ENCODE data around the gene CHRNE. TPM values are rescaled to one million over a fixed set of nuclear protein-coding genes. Genes with fewer than 3 reads are reported as not detected.

The CHRNE gene
- total and polyA plus RNA-seq, 8 donors: 0.56 to 4.9 (median 0.92) TPM

DNA sequence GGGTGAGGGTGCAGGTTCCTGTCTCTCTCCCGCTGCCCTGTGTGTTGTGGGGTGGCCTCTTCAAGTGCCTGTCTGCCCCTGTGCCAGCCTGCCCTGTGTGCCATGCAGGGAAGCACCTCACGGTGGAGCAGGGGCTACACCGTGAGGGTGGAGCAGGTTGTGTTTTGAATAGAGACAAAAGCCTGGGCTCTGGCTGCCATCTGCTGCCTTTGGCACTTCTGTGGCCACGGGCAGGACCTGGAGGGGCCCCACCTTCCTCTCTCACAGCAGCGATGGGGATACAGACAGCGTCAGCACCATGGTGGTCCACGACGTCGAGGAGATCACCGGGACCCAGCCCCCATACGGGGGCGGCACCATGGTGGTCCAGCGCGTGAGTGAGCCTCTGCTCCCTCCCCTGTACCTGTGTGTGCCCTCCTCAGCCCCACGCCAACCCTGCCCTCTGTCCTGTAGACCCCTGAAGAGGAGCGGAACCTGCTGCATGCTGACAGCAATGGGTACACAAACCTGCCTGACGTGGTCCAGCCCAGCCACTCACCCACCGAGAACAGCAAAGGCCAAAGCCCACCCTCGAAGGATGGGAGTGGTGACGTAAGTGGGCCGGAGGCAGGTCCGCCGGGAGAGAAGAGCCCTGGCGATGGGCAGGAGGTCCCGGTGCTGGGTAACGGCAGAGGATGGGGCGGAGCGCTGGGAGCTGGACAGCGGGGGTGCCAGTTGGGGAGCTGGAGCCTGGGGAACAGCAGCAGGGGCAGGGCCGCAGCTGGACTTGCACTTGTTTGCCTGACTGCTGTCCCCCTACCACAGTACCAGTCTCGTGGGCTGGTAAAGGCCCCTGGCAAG lies 9.0 kb downstream of the CHRNE start:
- Histone ChIP-seq H3K4me3 (no peak overlapping the region), H3K27ac (no peak overlapping the region), H3K9me3 (no peaks in the 10 kb centered on the region), H3K27me3 (peaks cover 0 to under 1% of the 10 kb centered on the region in 2 donors), H3K4me1 (peaks cover 0 to 5% of the 10 kb centered on the region in 2 donors), H3K36me3 (peaks cover 0 to 87% of the 10 kb centered on the region in 2 donors)
- ATAC-seq: no peak
- no peak for TF ChIP-seq CTCF (IDR thresholded peaks at IDR 0.05)
- intact Hi-C loops (cut with DNase I): loop anchor here in 1 of 2 donors (5.0 to 10.0 kb wide), 2 partner anchors 102 to 189 kb away; partner anchors contain the start of gene PELP1
- peak in 1 of 4 donors; percentile 69 for DNase-seq

DNA sequence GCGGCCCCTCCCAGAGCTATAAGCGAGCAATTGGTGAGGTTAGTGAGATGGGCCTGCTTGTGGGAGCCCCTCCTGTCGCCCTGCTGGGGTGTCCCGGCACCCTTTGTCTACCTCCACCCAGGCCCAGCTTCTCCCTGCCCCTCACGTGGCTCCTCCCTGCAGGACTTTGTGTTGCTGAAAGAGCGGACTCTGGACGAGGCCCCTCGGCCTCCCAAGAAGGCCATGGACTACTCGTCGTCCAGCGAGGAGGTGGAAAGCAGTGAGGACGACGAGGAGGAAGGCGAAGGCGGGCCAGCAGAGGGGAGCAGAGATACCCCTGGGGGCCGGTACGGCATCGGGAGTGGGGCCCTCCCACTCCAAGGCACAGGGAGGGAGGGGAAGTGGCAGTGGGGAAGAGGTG lies 9.6 kb downstream of the CHRNE start:
- H3K4me3 ChIP-seq: no peak overlapping the region
- ATAC-seq (no peak), DNase-seq (peak in 1 of 4 donors; percentile 57)
- H3K27ac ChIP-seq: no peak overlapping the region
- H3K9me3 ChIP-seq: no peaks in the 10 kb centered on the region
- intact Hi-C loops (cut with DNase I): loop anchor here in 1 of 2 donors (5.0 to 10.0 kb wide), 2 partner anchors 101 to 188 kb away; partner anchors contain the start of gene PELP1
- no peaks in the 10 kb centered on the region for H3K4me1 ChIP-seq
- H3K36me3 ChIP-seq: peaks cover 0 to 93% of the 10 kb centered on the region in 2 donors
- no peak for TF ChIP-seq CTCF (IDR thresholded peaks at IDR 0.05)
- no peaks in the 10 kb centered on the region for H3K27me3 ChIP-seq

- DNase-seq (peak in 1 of 4 donors; percentile 67), ATAC-seq (no peak)
- intact Hi-C loops (cut with DNase I): loop anchor here in 1 of 2 donors (5.0 to 10.0 kb wide), 2 partner anchors 100 to 188 kb away; partner anchors contain the start of gene PELP1
- Histone ChIP-seq H3K27ac (no peak overlapping the region), H3K36me3 (peaks cover 0 to 100% of the 10 kb centered on the region in 2 donors), H3K4me3 (no peak overlapping the region), H3K9me3 (no peaks in the 10 kb centered on the region), H3K4me1 (no peaks in the 10 kb centered on the region), H3K27me3 (no peaks in the 10 kb centered on the region)
- TF ChIP-seq CTCF (IDR thresholded peaks at IDR 0.05): no peak
Observed at GRCh38 chr17:4892499-4893221, 10.2 kb downstream of the CHRNE start.

GRCh38 chr17:4891411-4892410 lies 11.2 kb downstream of the CHRNE start:
- H3K4me3 ChIP-seq: no peak overlapping the region
- intact Hi-C loops (cut with DNase I): loop anchor here in 1 of 2 donors (5.0 to 10.0 kb wide), 2 partner anchors 99 to 187 kb away; partner anchors contain the start of gene PELP1
- no peak for ATAC-seq
- no peak for TF ChIP-seq CTCF (IDR thresholded peaks at IDR 0.05)
- peak in 1 of 4 donors; percentile 71 for DNase-seq
- no peak overlapping the region for H3K27ac ChIP-seq
- no peaks in the 10 kb centered on the region for H3K9me3 ChIP-seq
- peaks cover 0 to 100% of the 10 kb centered on the region in 2 donors for H3K36me3 ChIP-seq
- no peaks in the 10 kb centered on the region for H3K27me3 ChIP-seq
- H3K4me1 ChIP-seq: no peaks in the 10 kb centered on the region

Data from left lung (tissue), 10 donors.